Thyroid gland (tissue), 4 donors: ENCODE measurements around the gene SPTB. TPM values are rescaled to one million over a fixed set of nuclear protein-coding genes. Genes with fewer than 3 reads are reported as not detected.
"Not testable (repeated sequence)": the region's sequence is repeated elsewhere in the genome, so short reads cannot be mapped to it uniquely, and the experiment has no call there.

ENCODE experiments used
- DNase-seq, 2 donors: peaks; one replicate each; pipeline ENCODE4 v3.0.0-alpha.2; 2019
- H3K27ac ChIP-seq, 3 donors: fragments of 200-600 bp; sonication (generic); 1 replicate in 2 of 3; 2 replicates in 1 of 3; pipeline ENCODE4 v1.5.1; 2016 to 2019; ENCODE audit warnings: mild to moderate bottlenecking in 1 of 3, moderate library complexity in 1 of 3
- H3K27me3 ChIP-seq: fragments of 200-600 bp; sonication (generic); one replicate; pipeline ENCODE4 v1.5.1; 2019
- H3K36me3 ChIP-seq, 2 donors: fragments of 200-600 bp; sonication (generic); one replicate each; pipeline ENCODE4 v1.5.1; 2016 to 2019
- H3K4me1 ChIP-seq, 2 donors: fragments of 200-600 bp; sonication (generic); one replicate each; pipeline ENCODE4 v1.5.1; 2017 to 2019
- H3K4me3 ChIP-seq, 3 donors: fragments of 200-600 bp; sonication (generic); replicated peaks in 1 of 3; 1 replicate in 2 of 3; 2 replicates in 1 of 3; pipeline ENCODE4 v1.5.1; 2016; ENCODE audit warnings: mild to moderate bottlenecking in 1 of 3
- H3K9me3 ChIP-seq: fragments of 200-600 bp; sonication (generic); one replicate; pipeline ENCODE4 v1.5.1; 2017
- POLR2A ChIP-seq, 2 donors: fragments of 450-650 bp; IDR thresholded peaks; one replicate each; pipeline ENCODE4 v1.6.1; 2017; ENCODE audit warnings: antibody characterized with exemption in 2 of 2, mild to moderate bottlenecking in 2 of 2, moderate library complexity in 1 of 2
- WGBS, 2 donors: methylation state at CpG; one replicate each; pipeline ENCODE4 v1.1.5; 2017; 5-methylcytosine and 5-hydroxymethylcytosine counted together
- intact Hi-C: fragments of 100-400 bp; cut with DNase I; formaldehyde crosslinking; loops from one replicate; pipeline ENCODE4 v1.15.1; 2023
- total RNA-seq, 4 donors: library from RNA; depleted of rRNA; stranded (reverse); fragments of >200 nt; gene quantifications; one replicate each; pipeline ENCODE4 v1.2.3, GENCODE V29; 2016
- TF ChIP-seq, protein P1 (sequence below), 6 experiments: fragments of 200-600 bp in 3 of 6; fragments of 450-650 bp in 3 of 6; sonication (generic) in 3 of 6; IDR thresholded peaks; one replicate each; pipeline ENCODE4 v1.5.1; 2016 to 2019; ENCODE audit warnings: antibody characterized with exemption in 6 of 6, mild to moderate bottlenecking in 2 of 6, inconsistent platforms in 1 of 6, moderate library complexity in 1 of 6

SPTB gene
- total RNA-seq, 4 donors from 2014 or later: 0.33 to 1.9 (median 0.61) TPM

DNA sequence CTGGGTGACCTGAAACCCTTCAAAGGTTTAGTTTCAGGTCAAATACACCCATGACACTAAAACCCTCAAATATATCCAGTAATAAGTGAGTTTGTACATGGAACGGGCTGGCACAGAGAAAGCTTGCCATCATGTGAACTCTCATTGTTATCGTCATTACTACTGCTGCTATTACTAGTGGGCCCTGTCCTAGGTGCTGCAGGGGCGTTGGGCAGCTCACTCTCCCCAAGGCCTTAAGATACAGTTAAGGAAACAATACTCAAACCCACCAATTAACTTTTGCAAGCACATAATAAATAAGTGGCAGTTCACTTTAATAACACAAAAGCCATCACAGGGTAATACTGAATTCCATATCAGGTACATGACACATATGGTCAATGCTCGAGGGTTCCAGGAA lies 71.3 kb downstream of the SPTB start:
- H3K27me3 ChIP-seq: no peaks in the 10 kb centered on the region
- intact Hi-C loops: no loop called here
- no peak overlapping the region for H3K27ac ChIP-seq
- no peaks in the 10 kb centered on the region for H3K36me3 ChIP-seq
- no peaks in the 10 kb centered on the region for H3K9me3 ChIP-seq
- TF ChIP-seq POLR2A (IDR thresholded peaks at IDR 0.05): no peak
- TF ChIP-seq, protein P1, sequence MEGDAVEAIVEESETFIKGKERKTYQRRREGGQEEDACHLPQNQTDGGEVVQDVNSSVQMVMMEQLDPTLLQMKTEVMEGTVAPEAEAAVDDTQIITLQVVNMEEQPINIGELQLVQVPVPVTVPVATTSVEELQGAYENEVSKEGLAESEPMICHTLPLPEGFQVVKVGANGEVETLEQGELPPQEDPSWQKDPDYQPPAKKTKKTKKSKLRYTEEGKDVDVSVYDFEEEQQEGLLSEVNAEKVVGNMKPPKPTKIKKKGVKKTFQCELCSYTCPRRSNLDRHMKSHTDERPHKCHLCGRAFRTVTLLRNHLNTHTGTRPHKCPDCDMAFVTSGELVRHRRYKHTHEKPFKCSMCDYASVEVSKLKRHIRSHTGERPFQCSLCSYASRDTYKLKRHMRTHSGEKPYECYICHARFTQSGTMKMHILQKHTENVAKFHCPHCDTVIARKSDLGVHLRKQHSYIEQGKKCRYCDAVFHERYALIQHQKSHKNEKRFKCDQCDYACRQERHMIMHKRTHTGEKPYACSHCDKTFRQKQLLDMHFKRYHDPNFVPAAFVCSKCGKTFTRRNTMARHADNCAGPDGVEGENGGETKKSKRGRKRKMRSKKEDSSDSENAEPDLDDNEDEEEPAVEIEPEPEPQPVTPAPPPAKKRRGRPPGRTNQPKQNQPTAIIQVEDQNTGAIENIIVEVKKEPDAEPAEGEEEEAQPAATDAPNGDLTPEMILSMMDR (IDR thresholded peaks at IDR 0.05): no peak
- no peaks in the 10 kb centered on the region for H3K4me1 ChIP-seq
- WGBS, 2 donors: 93 to 95% methylated on average over 4 of the region's 4 CpGs
- no peak overlapping the region for H3K4me3 ChIP-seq
- DNase-seq: no peak

DNA sequence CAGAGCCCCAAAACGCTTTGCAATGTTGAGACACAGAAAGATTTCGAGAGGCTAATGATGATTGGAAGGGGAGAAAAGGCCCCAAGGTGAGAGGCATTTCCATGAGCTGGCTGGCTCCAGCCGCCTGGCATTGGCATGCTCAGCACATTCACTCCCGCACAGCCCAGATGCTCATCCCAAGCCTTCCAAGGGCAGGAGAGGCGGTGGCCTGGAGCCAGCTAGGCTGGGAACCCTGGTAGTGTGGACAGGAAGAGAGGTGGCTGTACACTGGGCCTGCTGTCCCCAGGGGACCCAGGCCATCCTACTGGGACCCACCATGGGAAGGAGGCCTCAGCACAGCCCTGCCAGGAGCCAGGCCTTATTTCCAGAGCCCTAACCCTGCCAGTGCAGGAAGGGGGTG lies 72.2 kb downstream of the SPTB start:
- 88 to 91% methylated on average over 4 to 5 of the region's 5 CpGs for WGBS, 2 donors
- Histone ChIP-seq H3K27me3 (no peaks in the 10 kb centered on the region), H3K4me1 (no peaks in the 10 kb centered on the region), H3K4me3 (no peak overlapping the region), H3K27ac (no peak overlapping the region), H3K36me3 (no peaks in the 10 kb centered on the region), H3K9me3 (no peaks in the 10 kb centered on the region)
- DNase-seq: no peak
- no peak for TF ChIP-seq POLR2A (IDR thresholded peaks at IDR 0.05)
- TF ChIP-seq, protein P1 (IDR thresholded peaks at IDR 0.05): no peak
- intact Hi-C loops: no loop called here

DNA sequence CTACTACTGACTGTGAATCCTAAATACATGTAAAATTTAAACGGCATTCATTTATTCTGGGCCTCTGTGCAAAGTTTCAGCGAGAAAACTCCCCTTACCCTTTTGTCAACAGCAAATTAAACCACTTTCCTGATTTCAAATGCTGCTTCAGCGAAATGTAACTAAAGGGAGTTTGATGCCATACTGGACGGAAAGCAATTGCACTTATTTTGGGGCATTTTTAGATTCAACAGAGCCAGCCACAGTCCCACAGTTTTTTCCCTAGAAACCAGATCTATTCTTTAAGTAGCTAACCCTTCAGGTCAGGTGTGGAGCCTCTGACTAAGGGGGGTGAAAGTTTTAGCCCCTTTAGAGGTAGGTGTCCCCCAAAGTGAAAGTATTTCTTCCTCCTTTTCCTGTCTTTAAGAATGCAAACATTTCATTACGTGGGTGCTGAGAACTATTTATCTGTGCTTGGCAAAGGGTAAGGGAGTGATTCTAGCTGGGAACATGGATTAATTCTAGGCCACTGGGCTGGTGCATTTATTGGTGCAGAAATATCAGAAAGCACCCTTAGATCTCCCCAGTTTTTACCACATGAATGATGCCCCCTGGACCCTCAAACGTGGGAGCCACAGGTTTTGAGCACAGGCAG lies 72.7 kb downstream of the SPTB start:
- DNase-seq: no peak
- Histone ChIP-seq H3K27me3 (no peaks in the 10 kb centered on the region), H3K9me3 (no peaks in the 10 kb centered on the region), H3K27ac (no peak overlapping the region), H3K4me1 (no peaks in the 10 kb centered on the region), H3K4me3 (no peak overlapping the region), H3K36me3 (no peaks in the 10 kb centered on the region)
- intact Hi-C loops: no loop called here
- TF ChIP-seq, protein P1 (IDR thresholded peaks at IDR 0.05): no peak
- TF ChIP-seq POLR2A (IDR thresholded peaks at IDR 0.05): no peak
- 83 to 88% methylated on average over 6 of the region's 6 CpGs for WGBS, 2 donors

DNA sequence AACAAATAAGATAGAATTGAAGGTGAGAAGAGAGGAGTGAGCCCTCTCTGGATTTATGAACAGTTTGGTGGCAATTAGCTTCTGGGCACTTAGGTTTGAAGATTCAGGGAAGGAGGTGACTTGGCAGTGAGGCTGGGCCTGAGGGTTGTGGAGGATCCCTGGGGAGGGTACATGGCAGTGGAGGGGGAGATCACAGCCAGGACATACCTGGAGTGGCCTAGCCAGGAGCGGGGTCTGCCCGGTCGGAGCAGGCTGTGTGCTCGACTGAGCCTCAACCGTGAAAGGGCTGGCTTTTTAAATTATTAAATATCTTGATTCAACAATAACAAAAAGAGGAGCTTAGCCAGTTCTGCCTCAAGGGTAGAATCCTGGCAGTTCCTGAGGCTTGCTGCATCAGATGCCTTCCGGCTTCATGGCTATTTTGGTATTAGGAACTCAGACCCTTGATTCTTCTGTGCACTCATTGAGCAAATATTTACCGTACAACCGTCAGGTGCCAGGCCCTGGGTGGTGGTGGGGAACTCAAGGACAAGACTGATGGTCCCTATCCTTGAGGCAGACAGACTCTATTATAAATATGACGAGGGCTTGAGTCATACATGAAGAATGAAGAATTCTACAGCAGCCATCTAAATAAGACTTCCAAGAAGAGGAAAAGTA lies 73.4 kb downstream of the SPTB start:
- no peaks in the 10 kb centered on the region for H3K9me3 ChIP-seq
- no peaks in the 10 kb centered on the region for H3K36me3 ChIP-seq
- 78 to 79% methylated on average over 9 of the region's 9 CpGs for WGBS, 2 donors
- H3K4me1 ChIP-seq: no peaks in the 10 kb centered on the region
- intact Hi-C loops: no loop called here
- no peak for TF ChIP-seq POLR2A (IDR thresholded peaks at IDR 0.05)
- TF ChIP-seq, protein P1 (IDR thresholded peaks at IDR 0.05): no peak
- no peak overlapping the region for H3K27ac ChIP-seq
- no peak overlapping the region for H3K4me3 ChIP-seq
- DNase-seq: no peak
- H3K27me3 ChIP-seq: no peaks in the 10 kb centered on the region

DNA sequence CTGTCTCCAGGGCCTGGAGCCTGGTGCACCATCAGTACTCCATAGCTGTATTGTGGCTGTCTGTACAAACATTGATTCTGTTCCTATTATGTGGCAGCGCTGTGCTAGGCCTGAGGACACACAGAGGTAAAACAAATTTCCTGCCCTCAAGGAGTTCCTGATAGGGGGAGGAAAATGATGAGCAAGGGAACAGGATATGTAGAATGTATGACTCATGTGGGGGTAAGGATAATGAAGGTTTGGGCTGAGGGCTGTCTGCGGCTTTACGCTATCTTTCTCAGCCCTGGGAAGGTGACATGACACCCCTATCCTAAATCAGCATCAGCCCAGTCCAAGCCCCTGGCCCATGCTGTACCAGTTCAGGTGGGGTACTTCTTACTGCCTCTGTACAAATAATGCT lies 74.1 kb downstream of the SPTB start:
- H3K4me1 ChIP-seq, H3K4me3 ChIP-seq, H3K27ac ChIP-seq, H3K27me3 ChIP-seq, intact Hi-C loops, DNase-seq, H3K36me3 ChIP-seq, H3K9me3 ChIP-seq: not testable (repeated sequence)
- 91 to 96% methylated on average over 3 of the region's 3 CpGs for WGBS, 2 donors
